Right renal pelvis (tissue), 4 donors: ENCODE data around the gene RWDD3. TPM values are rescaled to one million over a fixed set of nuclear protein-coding genes. Genes with fewer than 3 reads are reported as not detected.

Experiments used
- DNase-seq, 4 donors: peaks; one replicate each; pipeline ENCODE4 v3.0.0-alpha.2; 2013; ENCODE audit warnings: low read depth in 4 of 4, low spot score in 3 of 4, missing footprints in 1 of 4
- polyA plus RNA-seq, 4 donors: library from polyadenylated mRNA; unstranded; fragments of 120-200 nt; gene quantifications; one replicate each; pipeline ENCODE4 v1.2.1, GENCODE V29; 2013; ENCODE audit not compliant: insufficient read length in 4 of 4

The RWDD3 gene, protein sequence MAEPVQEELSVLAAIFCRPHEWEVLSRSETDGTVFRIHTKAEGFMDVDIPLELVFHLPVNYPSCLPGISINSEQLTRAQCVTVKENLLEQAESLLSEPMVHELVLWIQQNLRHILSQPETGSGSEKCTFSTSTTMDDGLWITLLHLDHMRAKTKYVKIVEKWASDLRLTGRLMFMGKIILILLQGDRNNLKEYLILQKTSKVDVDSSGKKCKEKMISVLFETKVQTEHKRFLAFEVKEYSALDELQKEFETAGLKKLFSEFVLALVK
- 10 to 100 TPM; 46.1 to 52.4 (median 50.7) TPM for polyA plus RNA-seq

- DNase-seq, result peak; percentile 84 to 87 (median 86)
Observed at GRCh38 chr1:95233737-95234500, at the start of gene RWDD3. Gene RWDD3 (plus strand): TSS chr1:95234210. CDS start chr1:95234231, 21 bp downstream.

DNA sequence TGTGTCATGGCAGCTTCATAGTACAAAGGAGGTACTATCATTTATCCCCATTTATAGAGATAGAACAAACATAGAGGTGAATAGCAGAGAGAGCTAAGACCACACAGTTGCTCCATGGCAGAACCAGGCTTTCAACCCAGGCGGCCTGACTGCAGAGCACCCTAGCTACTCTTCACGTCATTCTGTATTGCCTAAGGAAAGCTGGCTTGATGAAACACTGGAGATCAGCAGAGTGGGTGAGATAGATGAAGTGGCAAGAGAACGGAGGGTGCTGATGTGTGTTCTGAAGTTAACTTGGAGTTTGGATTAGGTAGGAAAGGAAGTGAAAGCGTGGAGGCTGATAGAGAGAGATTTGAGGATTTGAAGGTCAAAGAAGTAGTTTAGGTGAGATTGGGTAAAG is 47.9 kb upstream of the RWDD3 start:
- DNase-seq, result no peak

DNA sequence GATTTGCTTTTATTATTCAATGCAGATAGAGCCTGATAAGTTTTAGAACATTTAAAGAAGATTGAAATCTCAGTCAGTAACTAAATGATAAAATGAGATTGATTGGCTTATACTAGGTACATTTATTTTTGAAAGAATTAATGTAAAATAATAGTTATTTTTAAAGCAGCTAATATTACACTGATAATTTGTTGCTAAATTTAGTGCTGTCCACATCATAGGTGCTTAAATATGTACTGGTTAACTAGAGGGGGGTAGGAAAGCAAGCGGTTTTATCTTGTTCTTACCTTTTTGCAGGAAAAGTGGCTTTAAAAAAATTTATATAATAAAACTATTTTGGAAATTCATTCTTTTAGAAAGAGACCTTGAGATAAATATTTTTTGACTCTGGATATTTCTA is 40.4 kb upstream of the RWDD3 start:
- DNase-seq, result no peak

- no peak for DNase-seq
Observed at GRCh38 chr1:95195046-95195445, 39.0 kb upstream of the RWDD3 start.

- DNase-seq, result no peak
Observed at GRCh38 chr1:95196017-95196416, 38.0 kb upstream of the RWDD3 start.

DNA sequence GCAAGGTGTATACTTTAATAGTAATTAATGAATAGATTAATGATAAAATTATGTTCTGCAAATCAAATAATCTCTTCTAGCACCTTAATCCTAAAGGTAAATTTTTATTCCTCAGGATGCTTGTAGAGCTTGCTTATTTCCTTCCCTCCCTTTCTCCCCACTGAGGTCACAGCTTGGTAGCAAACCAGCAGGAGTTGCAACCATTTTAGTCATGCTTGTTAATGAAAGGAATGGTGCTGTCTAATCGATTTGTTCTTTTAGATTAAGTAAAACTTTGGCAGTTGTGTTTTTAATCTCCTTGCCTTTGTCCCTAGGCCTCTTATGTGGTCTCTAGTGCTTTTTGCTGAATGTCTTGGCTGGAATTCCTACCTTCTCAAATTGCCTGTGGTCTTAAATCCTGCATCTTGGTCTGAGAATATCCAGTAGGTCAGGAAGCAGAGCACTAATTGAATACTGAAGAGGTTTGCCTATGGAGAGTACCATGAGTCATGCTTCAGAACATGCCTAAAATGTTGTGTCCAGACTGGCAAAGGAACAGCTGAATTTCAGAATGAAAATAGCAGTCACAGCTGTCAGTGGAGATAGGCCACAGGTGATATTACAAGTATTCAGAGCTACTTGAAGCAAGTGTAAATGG is 36.3 kb upstream of the RWDD3 start:
- DNase-seq, result no peak

DNA sequence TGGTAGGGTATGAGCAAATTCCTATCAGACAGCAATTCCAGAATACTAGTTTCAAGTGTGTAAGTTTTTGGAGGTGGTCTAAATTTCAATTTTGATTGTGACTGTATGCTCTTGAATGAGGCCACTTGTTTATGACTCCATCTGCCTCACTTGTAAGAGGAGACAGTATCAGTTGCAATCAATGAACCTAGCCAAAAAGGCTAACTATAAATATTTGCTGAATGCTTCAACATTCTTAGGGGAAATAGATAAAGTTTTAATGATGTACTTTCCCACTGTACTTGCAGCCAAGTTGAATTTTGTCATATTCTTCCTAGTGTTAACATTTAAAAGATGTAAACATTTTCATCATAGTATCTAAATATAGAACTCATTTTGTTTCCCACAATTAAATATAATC is 32.1 kb upstream of the RWDD3 start:
- no peak for DNase-seq

GRCh38 chr1:95203908-95204437 is 30.0 kb upstream of the RWDD3 start:
- DNase-seq, result no peak

DNA sequence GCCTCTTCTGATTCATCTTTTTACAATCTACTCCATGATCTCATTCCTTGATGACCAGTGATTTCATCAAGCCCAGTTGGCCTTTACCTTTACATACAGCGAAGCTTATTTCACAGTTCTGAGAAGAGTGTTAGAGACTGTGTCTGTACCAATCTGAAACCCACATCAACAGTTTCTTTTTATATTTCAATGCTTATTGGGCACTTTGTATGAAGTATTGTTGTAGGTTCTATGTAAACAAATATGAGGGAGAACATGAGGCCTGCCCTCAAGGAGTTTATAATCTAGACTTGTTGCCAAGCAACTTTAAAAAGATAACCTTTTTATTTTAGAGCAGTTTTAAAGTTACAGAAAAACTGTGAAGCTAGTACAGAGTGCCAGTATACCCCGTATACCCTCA is 27.5 kb upstream of the RWDD3 start:
- no peak for DNase-seq

DNA sequence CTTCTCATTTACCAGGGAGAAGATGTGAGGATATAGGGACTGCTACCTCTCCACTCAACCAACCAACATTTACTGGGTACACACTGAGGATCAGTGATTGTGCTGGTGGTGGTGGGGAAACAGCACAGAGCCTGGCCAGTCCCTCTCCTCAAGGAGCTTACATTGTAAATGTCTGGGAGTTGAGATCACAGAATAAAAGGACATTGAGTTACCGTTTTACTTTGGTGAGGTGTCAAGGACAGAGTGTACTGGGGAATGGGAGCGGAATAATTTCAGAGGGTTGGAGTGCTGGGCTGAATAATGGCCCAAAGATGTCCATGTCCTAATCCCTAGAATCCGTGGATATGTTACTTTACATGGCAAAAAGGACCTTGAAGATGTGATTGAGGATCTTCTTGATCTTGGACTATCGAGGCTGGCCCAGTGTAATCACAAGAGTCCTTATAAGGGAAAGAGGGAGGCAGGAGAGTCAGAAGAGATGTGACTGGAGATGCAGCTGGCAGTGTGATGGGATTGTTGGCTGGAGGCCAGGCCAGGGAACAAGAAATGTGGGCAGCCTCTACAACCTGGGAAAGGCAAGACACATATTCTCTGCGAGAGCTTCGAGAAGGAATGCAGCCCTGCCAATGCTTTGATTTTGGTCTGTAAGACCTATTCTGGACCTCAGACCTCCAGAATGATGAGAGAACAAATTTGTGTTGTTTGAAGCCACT is 26.6 kb upstream of the RWDD3 start:
- DNase-seq, result no peak

GRCh38 chr1:95208876-95209275 is 25.1 kb upstream of the RWDD3 start:
- DNase-seq, result no peak

DNA sequence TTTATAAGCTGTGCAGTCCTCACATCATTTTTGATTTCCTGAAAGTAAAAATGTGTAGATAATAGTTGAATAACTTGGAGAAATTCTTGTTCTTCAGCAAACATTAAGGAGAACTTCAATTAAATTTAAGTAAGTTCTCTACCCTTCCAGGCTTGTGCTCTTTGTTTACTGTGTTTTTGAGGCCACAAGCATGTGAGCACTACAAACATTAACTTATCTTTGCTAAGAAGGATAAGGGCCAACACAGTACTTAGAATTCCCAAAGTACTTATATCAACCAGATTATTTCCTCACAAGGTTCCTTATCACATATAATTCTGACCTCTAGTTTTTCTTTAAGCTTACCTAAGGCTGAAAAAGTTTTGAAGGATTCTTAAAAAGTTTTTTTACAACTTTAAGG is 24.7 kb upstream of the RWDD3 start:
- no peak for DNase-seq

GRCh38 chr1:95216292-95216990 is 17.6 kb upstream of the RWDD3 start:
- no peak for DNase-seq

GRCh38 chr1:95217371-95217770 is 16.6 kb upstream of the RWDD3 start:
- DNase-seq, result no peak

DNA sequence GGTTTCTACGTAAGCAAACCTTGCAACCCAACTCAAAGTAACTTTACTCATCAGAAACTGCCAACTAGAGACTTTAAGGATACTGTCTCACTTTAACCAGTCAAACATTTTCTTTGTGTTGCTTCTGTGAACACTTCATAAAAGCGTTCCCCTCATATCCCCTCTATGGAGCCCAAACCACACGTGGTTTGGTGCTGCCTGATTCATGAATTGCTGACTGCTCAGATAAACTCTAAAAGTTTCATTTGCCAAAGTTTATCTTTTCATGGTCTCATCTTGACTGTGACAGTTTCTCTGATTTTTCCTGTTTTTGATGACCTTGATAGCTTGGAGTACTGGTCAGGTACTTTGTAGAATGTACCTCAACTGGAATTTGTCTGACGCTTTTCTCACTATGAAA is 14.6 kb upstream of the RWDD3 start:
- DNase-seq, result no peak

DNA sequence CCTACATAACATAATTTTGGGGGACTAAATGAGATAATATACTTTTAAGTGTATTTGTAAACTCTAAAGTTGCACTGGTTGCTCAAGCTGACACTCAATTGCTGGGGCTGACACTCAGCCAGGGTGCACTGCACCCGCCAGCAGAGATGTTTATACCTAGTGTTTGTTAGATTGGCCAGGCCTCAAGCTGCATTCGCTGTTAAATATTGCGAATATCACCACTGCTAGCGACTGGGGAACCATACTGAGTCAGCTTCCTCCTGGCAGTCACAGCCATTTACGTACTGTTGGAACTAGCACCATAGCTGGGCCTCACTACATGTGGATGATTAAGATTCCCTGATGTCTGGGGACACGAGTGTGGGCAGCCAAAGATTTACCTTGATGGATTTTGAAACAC is 12.7 kb upstream of the RWDD3 start:
- DNase-seq, result no peak

GRCh38 chr1:95222629-95223028 is 11.4 kb upstream of the RWDD3 start:
- DNase-seq, result no peak

GRCh38 chr1:95223110-95223509 is 10.9 kb upstream of the RWDD3 start:
- DNase-seq, result no peak

GRCh38 chr1:95226781-95227660 is 7.0 kb upstream of the RWDD3 start:
- no peak for DNase-seq
